ENCODE results near the gene ZFHX3. TPM values are rescaled to one million over a fixed set of nuclear protein-coding genes. Genes with fewer than 3 reads are reported as not detected.

Gene ZFHX3
- total and polyA plus RNA-seq, 2 experiments from 2014 or later = 2.8 to 3.9 TPM

GRCh38 chr16:73069581-73070262, 21.8 kb upstream of the ZFHX3 start:
- H3K4me3 ChIP-seq = no peak overlapping the region
- peak overlapping the region; percentile 57 for H3K4me2 ChIP-seq (ENCODE audit: unreplicated experiment)
- no peak for DNase-seq
- H4K20me1 ChIP-seq (ENCODE audit: insufficient read depth) = no peaks in the 10 kb centered on the region
- peak overlapping the region; percentile 81; the same call in 1 of the 2 replicates for H3K9ac ChIP-seq
- peaks cover 31% of the 10 kb centered on the region for H3F3A ChIP-seq (ENCODE audit: insufficient read depth)
- no peaks in the 10 kb centered on the region for H3K27me3 ChIP-seq (replicated peaks; ENCODE audit: insufficient read depth)
- TF ChIP-seq EZH2 (IDR thresholded peaks at IDR 0.05; ENCODE audit: insufficient read depth, poor library complexity, severe bottlenecking) (no peak), EZH2phosphoT487 (IDR thresholded peaks at IDR 0.05; ENCODE audit: insufficient read depth, low read depth) (no peak)
- in situ Hi-C loops (cut with MboI) = loop anchor here (10.0 kb wide), 1 partner anchor 105 kb away; no protein-coding TSS in a partner anchor
- no peaks in the 10 kb centered on the region for H3K79me2 ChIP-seq (ENCODE audit: insufficient read depth)
- H3K27ac ChIP-seq = peak overlapping the region; percentile 99
- H3K9me2 ChIP-seq (ENCODE audit: insufficient read depth) = no peaks in the 10 kb centered on the region
- H2AFZ ChIP-seq = peak overlapping the region; percentile 75; the same call in 1 of the 2 replicates
- no peaks in the 10 kb centered on the region for H3K36me3 ChIP-seq (ENCODE audit: low read depth)
- H3K4me1 ChIP-seq (ENCODE audit: insufficient read depth) = peaks cover 28% of the 10 kb centered on the region
- no peaks in the 10 kb centered on the region for H3K9me3 ChIP-seq (ENCODE audit: low read depth)
- WGBS, 2 experiments (ENCODE audit: low coverage in 1 of 2, low lambda C conversion rate in 2 of 2, missing lambda C conversion rate in 2 of 2) = 71 to 83% methylated on average over 5 of the region's 5 CpGs

- no peaks in the 10 kb centered on the region for H3K36me3 ChIP-seq (ENCODE audit: low read depth)
- in situ Hi-C loops (cut with MboI) = loop anchor here (10.0 kb wide), 1 partner anchor 106 kb away; no protein-coding TSS in a partner anchor
- peaks cover 30% of the 10 kb centered on the region for H3K4me1 ChIP-seq (ENCODE audit: insufficient read depth)
- peak; percentile 95 for DNase-seq
- peak overlapping the region; percentile 99 for H3K27ac ChIP-seq
- peak overlapping the region; percentile 35; the same call in 1 of the 2 replicates for H3K4me3 ChIP-seq
- 49 to 52% methylated on average over 12 of the region's 12 CpGs for WGBS, 2 experiments (ENCODE audit: low coverage in 1 of 2, low lambda C conversion rate in 2 of 2, missing lambda C conversion rate in 2 of 2)
- no peaks in the 10 kb centered on the region for H3K79me2 ChIP-seq (ENCODE audit: insufficient read depth)
- TF ChIP-seq EZH2phosphoT487 (IDR thresholded peaks at IDR 0.05; ENCODE audit: insufficient read depth, low read depth) (no peak), EZH2 (IDR thresholded peaks at IDR 0.05; ENCODE audit: insufficient read depth, poor library complexity, severe bottlenecking) (no peak)
- H2AFZ ChIP-seq = peak overlapping the region; percentile 70
- no peaks in the 10 kb centered on the region for H3K9me2 ChIP-seq (ENCODE audit: insufficient read depth)
- H3K9me3 ChIP-seq (ENCODE audit: low read depth) = no peaks in the 10 kb centered on the region
- no peaks in the 10 kb centered on the region for H4K20me1 ChIP-seq (ENCODE audit: insufficient read depth)
- H3F3A ChIP-seq (ENCODE audit: insufficient read depth) = peaks cover 37% of the 10 kb centered on the region
- H3K4me2 ChIP-seq (ENCODE audit: unreplicated experiment) = peak overlapping the region; percentile 67
- peak overlapping the region; percentile 81 for H3K9ac ChIP-seq
- H3K27me3 ChIP-seq (replicated peaks; ENCODE audit: insufficient read depth) = no peaks in the 10 kb centered on the region
Measured at GRCh38 chr16:73068541-73069401, 20.8 kb upstream of the ZFHX3 start.

GRCh38 chr16:73067671-73068540, 20.0 kb upstream of the ZFHX3 start:
- Histone ChIP-seq H3K4me1 (ENCODE audit: insufficient read depth) (peaks cover 39% of the 10 kb centered on the region), H3K27ac (peak overlapping the region; percentile 99), H3F3A (ENCODE audit: insufficient read depth) (peaks cover 37% of the 10 kb centered on the region), H3K36me3 (ENCODE audit: low read depth) (no peaks in the 10 kb centered on the region), H3K79me2 (ENCODE audit: insufficient read depth) (no peaks in the 10 kb centered on the region), H3K9me2 (ENCODE audit: insufficient read depth) (no peaks in the 10 kb centered on the region), H3K9ac (peak overlapping the region; percentile 81), H4K20me1 (ENCODE audit: insufficient read depth) (no peaks in the 10 kb centered on the region), H3K9me3 (ENCODE audit: low read depth) (no peaks in the 10 kb centered on the region), H3K4me3 (no peak overlapping the region), H2AFZ (peak overlapping the region; percentile 70), H3K4me2 (ENCODE audit: unreplicated experiment) (peak overlapping the region; percentile 67), H3K27me3 (replicated peaks; ENCODE audit: insufficient read depth) (no peaks in the 10 kb centered on the region)
- TF ChIP-seq EZH2 (IDR thresholded peaks at IDR 0.05; ENCODE audit: insufficient read depth, poor library complexity, severe bottlenecking) (no peak), EZH2phosphoT487 (IDR thresholded peaks at IDR 0.05; ENCODE audit: insufficient read depth, low read depth) (no peak)
- no peak for DNase-seq
- in situ Hi-C loops (cut with MboI) = loop anchor here (10.0 kb wide), 1 partner anchor 107 kb away; no protein-coding TSS in a partner anchor
- 86 to 88% methylated on average over 5 of the region's 5 CpGs for WGBS, 2 experiments (ENCODE audit: low coverage in 1 of 2, low lambda C conversion rate in 2 of 2, missing lambda C conversion rate in 2 of 2)

Data from GM23248 (cell line).